SK-N-SH (cell line): ENCODE measurements around the gene RPL10.

Experiments used
- CTCF ChIP-seq: fragments of 200-600 bp; sonication (generic); IDR thresholded peaks from 2 replicates; pipeline ENCODE4 v1.6.1; 2017; ENCODE audit warnings: antibody characterized with exemption, mild to moderate bottlenecking, moderate library complexity
- EP300 ChIP-seq, 2 experiments: IDR thresholded peaks; 2 replicates each; pipeline versions ENCODE4 v1.4.0 to v1.6.1; 2012; ENCODE audit warnings: borderline replicate concordance in 1 of 2, low read depth in 1 of 2, low read length in 1 of 2
- EZH2phosphoT487 ChIP-seq: fragments of 200-600 bp; sonication (generic); IDR thresholded peaks from 2 replicates; pipeline ENCODE4 v1.6.1; 2017; ENCODE audit warnings: low read depth, mixed run types, mild to moderate bottlenecking, antibody characterized with exemption, moderate library complexity, borderline replicate concordance
- GATA2 ChIP-seq: sonication (generic); formaldehyde crosslinking; IDR thresholded peaks from 2 replicates; pipeline ENCODE4 v1.5.0; 2020; ENCODE audit warnings: mild to moderate bottlenecking, missing genetic modification reagents
- MXI1 ChIP-seq: IDR thresholded peaks from 2 replicates; pipeline ENCODE4 v1.6.1; 2012; ENCODE audit warnings: mild to moderate bottlenecking, low read depth, low read length, improper control_type of control experiment
- POLR2AphosphoS5 ChIP-seq: IDR thresholded peaks from 2 replicates; pipeline ENCODE4 v1.6.1; 2012; ENCODE audit warnings: low read depth, low read length
- RFX5 ChIP-seq: IDR thresholded peaks from 2 replicates; pipeline ENCODE4 v1.6.1; 2012; ENCODE audit warnings: mild to moderate bottlenecking, improper control_type of control experiment, low read length
- SIN3A ChIP-seq: IDR thresholded peaks from 2 replicates; pipeline ENCODE4 v1.6.1; 2012; ENCODE audit warnings: low read depth, mild to moderate bottlenecking, low read length, moderate library complexity, borderline replicate concordance
- TEAD4 ChIP-seq: IDR thresholded peaks from 2 replicates; pipeline ENCODE4 v1.4.0; 2012; ENCODE audit warnings: mild to moderate bottlenecking, borderline replicate concordance; ENCODE audit not compliant: insufficient read depth
- USF1 ChIP-seq: IDR thresholded peaks from 2 replicates; pipeline ENCODE4 v1.4.0; 2012; ENCODE audit warnings: low read depth, borderline replicate concordance
- USF2 ChIP-seq: fragments of 150-350 bp; IDR thresholded peaks from 2 replicates; pipeline ENCODE4 v1.6.1; 2017; ENCODE audit warnings: antibody characterized with exemption, low read length, low read depth, borderline replicate concordance
- ZBTB33 ChIP-seq: IDR thresholded peaks from 2 replicates; pipeline ENCODE4 v1.4.0; 2012; ENCODE audit warnings: low read depth, borderline replicate concordance

- TF ChIP-seq EP300 (IDR thresholded peaks at IDR 0.05; ENCODE audit: borderline replicate concordance in 1 of 2, low read depth in 1 of 2, low read length in 1 of 2) (no peak), ZBTB33 (no peak), POLR2AphosphoS5 (no peak), MXI1 (no peak), RFX5 (no peak), USF1 (no peak), EZH2phosphoT487 (no peak), CTCF (no peak), USF2 (no peak), SIN3A (no peak), GATA2 (no peak), TEAD4 (no peak)
Measured at GRCh38 chrX:154355094-154355775, 42.9 kb upstream of the RPL10 start.
